Keratinocyte (primary cell): ENCODE measurements around the gene SNCAIP.

Experiments used
- EZH2 ChIP-seq: IDR thresholded peaks from one replicate; pipeline ENCODE4 v1.6.1; 2012; ENCODE audit warnings: inconsistent platforms, mild to moderate bottlenecking, low read length, moderate library complexity
- TF ChIP-seq, protein P1 (sequence below), 3 experiments: IDR thresholded peaks in 1 of 3; conservative IDR thresholded peaks in 1 of 3; optimal IDR thresholded peaks in 1 of 3; 2 replicates in 2 of 3; 3 replicates in 1 of 3; pipeline versions ENCODE3 to v1.5.1; 2011; ENCODE audit warnings: low read length in 3 of 3, mild to moderate bottlenecking in 3 of 3, moderate library complexity in 2 of 3, control low read depth in 1 of 3, inconsistent platforms in 1 of 3; ENCODE audit not compliant: insufficient read depth in 2 of 3; ENCODE audit errors: extremely low read depth in 1 of 3

- TF ChIP-seq, protein P1, sequence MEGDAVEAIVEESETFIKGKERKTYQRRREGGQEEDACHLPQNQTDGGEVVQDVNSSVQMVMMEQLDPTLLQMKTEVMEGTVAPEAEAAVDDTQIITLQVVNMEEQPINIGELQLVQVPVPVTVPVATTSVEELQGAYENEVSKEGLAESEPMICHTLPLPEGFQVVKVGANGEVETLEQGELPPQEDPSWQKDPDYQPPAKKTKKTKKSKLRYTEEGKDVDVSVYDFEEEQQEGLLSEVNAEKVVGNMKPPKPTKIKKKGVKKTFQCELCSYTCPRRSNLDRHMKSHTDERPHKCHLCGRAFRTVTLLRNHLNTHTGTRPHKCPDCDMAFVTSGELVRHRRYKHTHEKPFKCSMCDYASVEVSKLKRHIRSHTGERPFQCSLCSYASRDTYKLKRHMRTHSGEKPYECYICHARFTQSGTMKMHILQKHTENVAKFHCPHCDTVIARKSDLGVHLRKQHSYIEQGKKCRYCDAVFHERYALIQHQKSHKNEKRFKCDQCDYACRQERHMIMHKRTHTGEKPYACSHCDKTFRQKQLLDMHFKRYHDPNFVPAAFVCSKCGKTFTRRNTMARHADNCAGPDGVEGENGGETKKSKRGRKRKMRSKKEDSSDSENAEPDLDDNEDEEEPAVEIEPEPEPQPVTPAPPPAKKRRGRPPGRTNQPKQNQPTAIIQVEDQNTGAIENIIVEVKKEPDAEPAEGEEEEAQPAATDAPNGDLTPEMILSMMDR (optimal IDR thresholded peaks at IDR 0.05 in 1 of 3, IDR thresholded peaks at IDR 0.05 in 1 of 3, conservative IDR thresholded peaks at IDR 0.05 in 1 of 3; ENCODE audit: extremely low read depth in 1 of 3, insufficient read depth in 2 of 3, low read length in 3 of 3), result no peak
- TF ChIP-seq EZH2, result no peak
These were observed 187.5 kb downstream of the SNCAIP start for GRCh38 chr5:122499585-122499984.
